ENCODE data around the gene GRIA1.

- no peak for TF ChIP-seq CTCF (IDR thresholded peaks at IDR 0.05)
- no peak for TF ChIP-seq POLR2A (IDR thresholded peaks at IDR 0.05)
Measured at GRCh38 chr5:153784277-153784676, 293.8 kb downstream of the GRIA1 start.

Data from breast epithelium (tissue), 3 donors.